Activated CD4-positive, CD25-positive, alpha-beta regulatory T cell treated with anti-CD3 and anti-CD28 coated beads, Interleukin-2, amount 50 U/mL, for 24 hours (primary cell): Measurements from ENCODE around the gene PLPPR2.
"Not testable (repeated sequence)": the region's sequence is repeated elsewhere in the genome, so short reads cannot be mapped to it uniquely, and the experiment has no call there.

Experiments
- ATAC-seq, 2 donors: fragments of 150-1000 bp; cut with Tn5 transposase; one replicate each; pipeline ENCODE4 v1.10.0; 2021; ENCODE audit warnings: mild to moderate bottlenecking in 1 of 2, moderate library complexity in 1 of 2

The PLPPR2 gene

GRCh38 chr19:11373885-11374432 lies 18.7 kb downstream of the PLPPR2 start:
- ATAC-seq, result no peak

GRCh38 chr19:11374433-11375142 lies 19.4 kb downstream of the PLPPR2 start, which contains the start of gene SWSAP1:
Gene SWSAP1, plus strand, starts transcription at chr19:11374666. Its CDS starts 15 bp downstream, at chr19:11374681.
- peak; percentile 92 to 93 for ATAC-seq

GRCh38 chr19:11375143-11375948 lies 20.1 kb downstream of the PLPPR2 start:
- peak; percentile 9 to 12 for ATAC-seq

GRCh38 chr19:11377237-11377636 lies 22.0 kb downstream of the PLPPR2 start:
- ATAC-seq, result no peak

GRCh38 chr19:11377756-11378155 lies 22.5 kb downstream of the PLPPR2 start:
- ATAC-seq, result no peak

- no peak for ATAC-seq
These were observed 23.3 kb downstream of the PLPPR2 start for GRCh38 chr19:11378319-11379189.

GRCh38 chr19:11379269-11379845 lies 24.1 kb downstream of the PLPPR2 start:
- not testable (repeated sequence) for ATAC-seq

- no peak for ATAC-seq
These were observed 24.7 kb downstream of the PLPPR2 start for GRCh38 chr19:11379857-11380350.

GRCh38 chr19:11380653-11381537 lies 25.7 kb downstream of the PLPPR2 start:
- ATAC-seq, result peak; percentile 89 to 90

GRCh38 chr19:11382898-11383705 lies 27.9 kb downstream of the PLPPR2 start:
- ATAC-seq, result no peak

GRCh38 chr19:11383706-11384048 lies 28.4 kb downstream of the PLPPR2 start:
- ATAC-seq, result no peak

GRCh38 chr19:11384778-11385129 lies 29.5 kb downstream of the PLPPR2 start:
- no peak for ATAC-seq

GRCh38 chr19:11387162-11388034 lies 32.2 kb downstream of the PLPPR2 start:
- no peak for ATAC-seq

GRCh38 chr19:11390359-11390758 lies 35.1 kb downstream of the PLPPR2 start:
- ATAC-seq, result no peak

GRCh38 chr19:11390933-11391680 lies 35.9 kb downstream of the PLPPR2 start:
- ATAC-seq, result no peak

GRCh38 chr19:11397089-11397610 lies 41.9 kb downstream of the PLPPR2 start:
- no peak for ATAC-seq

- no peak for ATAC-seq
These were observed 44.4 kb downstream of the PLPPR2 start for GRCh38 chr19:11399667-11400066.

- no peak for ATAC-seq
These were observed 45.6 kb downstream of the PLPPR2 start for GRCh38 chr19:11400798-11401197.
